ENCODE data around the gene WDFY1. TPM values are rescaled to one million over a fixed set of nuclear protein-coding genes. Genes with fewer than 3 reads are reported as not detected.
A peak's percentile ranks its signal among the peaks of the same experiment; 100 is the strongest.

Gene WDFY1
- total RNA-seq, 1 experiment from 2014 or later: 123 TPM

GRCh38 chr2:223989206-223989855, 44.2 kb upstream of the WDFY1 start:
- TF ChIP-seq CTCF (IDR thresholded peaks at IDR 0.05; ENCODE audit: insufficient read depth in 1 of 2, low read depth in 1 of 2, low read length in 1 of 2, severe bottlenecking in 1 of 2, unreplicated experiment in 1 of 2): peak; percentile 68 to 91
- intact Hi-C loops (cut with micrococcal nuclease; ENCODE audit: unreplicated experiment): loop anchor here (1.0 kb wide), 3 partner anchors 19 to 295 kb away; no protein-coding TSS in a partner anchor
- DNase-seq: peak; percentile 78 to 81
- Histone ChIP-seq H3K9me3 (no peaks in the 10 kb centered on the region), H3K27me3 (replicated peaks; ENCODE audit: control insufficient read depth, insufficient read depth, low read length) (no peaks in the 10 kb centered on the region), H3K4me3 (ENCODE audit: low read depth, low read length) (no peak overlapping the region), H3K36me3 (ENCODE audit: control insufficient read depth, insufficient read depth, low read length) (no peaks in the 10 kb centered on the region), H3K4me1 (no peaks in the 10 kb centered on the region; the same call in 1 of the 2 replicates)
- ChIA-PET POLR2A (no interaction called here), CTCF (interaction anchor here (0.7 to 2.2 kb wide), 8 partner anchors 17 to 370 kb away, joined by 3 to 36 read pairs (median 6); no protein-coding TSS in a partner anchor)
- H3K27me3 Mint-ChIP-seq (ENCODE audit: insufficient read depth, unreplicated experiment): peaks cover 15% of the 10 kb centered on the region
- no TSS peak for BruUV-seq (replicated peaks)
- no peak overlapping the region for H3K4me3 Mint-ChIP-seq (ENCODE audit: unreplicated experiment)
- H3K27ac Mint-ChIP-seq (ENCODE audit: unreplicated experiment): peak overlapping the region; percentile 26
- H3K36me3 Mint-ChIP-seq (ENCODE audit: insufficient read depth, unreplicated experiment): no peaks in the 10 kb centered on the region
- H3K9me3 Mint-ChIP-seq (ENCODE audit: unreplicated experiment): no peaks in the 10 kb centered on the region
- peaks cover 10% of the 10 kb centered on the region for H3K4me1 Mint-ChIP-seq (ENCODE audit: low read depth, unreplicated experiment)

- no peak for TF ChIP-seq CTCF (IDR thresholded peaks at IDR 0.05; ENCODE audit: insufficient read depth in 1 of 2, low read depth in 1 of 2, low read length in 1 of 2, severe bottlenecking in 1 of 2, unreplicated experiment in 1 of 2)
- Histone ChIP-seq H3K27me3 (replicated peaks; ENCODE audit: control insufficient read depth, insufficient read depth, low read length) (no peaks in the 10 kb centered on the region), H3K36me3 (ENCODE audit: control insufficient read depth, insufficient read depth, low read length) (no peaks in the 10 kb centered on the region), H3K4me3 (ENCODE audit: low read depth, low read length) (no peak overlapping the region), H3K9me3 (no peaks in the 10 kb centered on the region), H3K4me1 (no peaks in the 10 kb centered on the region)
- Mint-ChIP-seq H3K27me3 (ENCODE audit: insufficient read depth, unreplicated experiment) (peaks cover 6% of the 10 kb centered on the region), H3K27ac (ENCODE audit: unreplicated experiment) (no peak overlapping the region), H3K4me1 (ENCODE audit: low read depth, unreplicated experiment) (no peaks in the 10 kb centered on the region), H3K9me3 (ENCODE audit: unreplicated experiment) (no peaks in the 10 kb centered on the region), H3K36me3 (ENCODE audit: insufficient read depth, unreplicated experiment) (no peaks in the 10 kb centered on the region), H3K4me3 (ENCODE audit: unreplicated experiment) (no peak overlapping the region)
- POLR2A ChIA-PET: interaction anchor here (0.6 kb wide), 1 partner anchor 21 kb away, joined by 3 read pairs; no protein-coding TSS in a partner anchor
- intact Hi-C loops (cut with micrococcal nuclease; ENCODE audit: unreplicated experiment): no loop called here
- DNase-seq: no peak
- BruUV-seq (replicated peaks): no TSS peak
- CTCF ChIA-PET: interaction anchor here (0.6 kb wide), 1 partner anchor 17 kb away, joined by 3 read pairs; no protein-coding TSS in a partner anchor
These were observed 36.1 kb upstream of the WDFY1 start for GRCh38 chr2:223981241-223981640.

- Histone ChIP-seq H3K9me3 (no peaks in the 10 kb centered on the region), H3K27me3 (replicated peaks; ENCODE audit: control insufficient read depth, insufficient read depth, low read length) (no peaks in the 10 kb centered on the region), H3K4me1 (no peaks in the 10 kb centered on the region), H3K36me3 (ENCODE audit: control insufficient read depth, insufficient read depth, low read length) (no peaks in the 10 kb centered on the region), H3K4me3 (ENCODE audit: low read depth, low read length) (no peak overlapping the region)
- H3K27me3 Mint-ChIP-seq (ENCODE audit: insufficient read depth, unreplicated experiment): peaks cover 4% of the 10 kb centered on the region
- no peak overlapping the region for H3K4me3 Mint-ChIP-seq (ENCODE audit: unreplicated experiment)
- H3K9me3 Mint-ChIP-seq (ENCODE audit: unreplicated experiment): no peaks in the 10 kb centered on the region
- no peaks in the 10 kb centered on the region for H3K4me1 Mint-ChIP-seq (ENCODE audit: low read depth, unreplicated experiment)
- no peak overlapping the region for H3K27ac Mint-ChIP-seq (ENCODE audit: unreplicated experiment)
- POLR2A ChIA-PET: no interaction called here
- no TSS peak for BruUV-seq (replicated peaks)
- TF ChIP-seq CTCF (IDR thresholded peaks at IDR 0.05; ENCODE audit: insufficient read depth in 1 of 2, low read depth in 1 of 2, low read length in 1 of 2, severe bottlenecking in 1 of 2, unreplicated experiment in 1 of 2): no peak
- no peaks in the 10 kb centered on the region for H3K36me3 Mint-ChIP-seq (ENCODE audit: insufficient read depth, unreplicated experiment)
- DNase-seq: no peak
- intact Hi-C loops (cut with micrococcal nuclease; ENCODE audit: unreplicated experiment): no loop called here
- CTCF ChIA-PET: interaction anchor here (0.6 kb wide), 1 partner anchor 17 kb away, joined by 3 read pairs; no protein-coding TSS in a partner anchor
These were observed 35.7 kb upstream of the WDFY1 start for GRCh38 chr2:223980803-223981202.

Measured in Caco-2 (cell line).